ENCODE results near the gene B4GALT3.
"Not testable (repeated sequence)": the region's sequence is repeated elsewhere in the genome, so short reads cannot be mapped to it uniquely, and the experiment has no call there.

The B4GALT3 gene

GRCh38 chr1:161177112-161177935 is at the start of gene B4GALT3:
Gene B4GALT3, minus strand, starts transcription at chr1:161177507. Its CDS starts 1,447 bp downstream, at chr1:161176060.
- DNase-seq, result peak; percentile 90 to 93

- DNase-seq, result no peak
These were observed 49.5 kb upstream of the B4GALT3 start for GRCh38 chr1:161226759-161227158.

- no peak for DNase-seq
These were observed 49.0 kb upstream of the B4GALT3 start for GRCh38 chr1:161226320-161226711.

DNA sequence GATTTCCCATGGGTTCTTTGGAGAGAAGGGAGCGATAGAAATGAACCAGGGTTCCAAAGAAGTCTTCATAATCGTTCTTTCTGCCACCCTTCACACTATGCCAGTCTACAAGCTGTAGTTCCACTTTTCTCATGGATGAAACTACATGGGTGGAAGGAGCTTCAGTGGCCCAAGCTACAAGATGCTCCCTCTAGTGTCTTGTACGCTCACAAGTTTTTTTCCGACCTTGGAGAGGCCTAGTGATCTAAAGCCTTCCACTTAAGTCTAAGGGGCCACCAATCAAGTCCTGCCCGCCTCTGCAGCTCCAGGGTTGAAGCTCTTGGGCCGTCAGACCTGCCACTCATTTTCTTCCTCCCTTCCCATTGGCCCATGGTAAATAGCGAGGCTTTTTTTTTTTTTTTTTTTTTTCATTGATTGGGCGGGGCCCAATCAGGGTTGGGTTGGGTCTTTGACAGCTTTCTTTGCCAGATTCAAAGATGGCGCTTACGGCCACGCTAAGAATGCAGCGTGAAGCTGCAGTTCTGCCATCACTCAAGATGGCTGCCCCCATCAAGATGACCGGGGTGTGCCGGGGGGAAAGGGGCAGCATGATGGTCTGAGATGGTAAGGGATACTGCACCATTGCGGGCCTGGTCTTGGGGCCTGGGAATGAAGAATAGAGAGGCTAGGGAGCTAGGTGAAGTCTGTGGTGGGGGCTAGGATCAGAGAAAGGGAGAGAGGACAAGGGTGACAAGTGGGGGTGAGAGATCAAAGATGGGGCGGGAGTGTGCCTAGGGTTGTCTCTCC is 48.4 kb upstream of the B4GALT3 start, which contains the start of gene TOMM40L:
TSS of gene TOMM40L (plus strand) at position 527 of the 786 bp plus-strand sequence. CDS start 430 bp downstream, outside the sequence.
- DNase-seq, result peak; percentile 95 to 97

GRCh38 chr1:161225178-161225533 is 47.8 kb upstream of the B4GALT3 start:
- no peak for DNase-seq

DNA sequence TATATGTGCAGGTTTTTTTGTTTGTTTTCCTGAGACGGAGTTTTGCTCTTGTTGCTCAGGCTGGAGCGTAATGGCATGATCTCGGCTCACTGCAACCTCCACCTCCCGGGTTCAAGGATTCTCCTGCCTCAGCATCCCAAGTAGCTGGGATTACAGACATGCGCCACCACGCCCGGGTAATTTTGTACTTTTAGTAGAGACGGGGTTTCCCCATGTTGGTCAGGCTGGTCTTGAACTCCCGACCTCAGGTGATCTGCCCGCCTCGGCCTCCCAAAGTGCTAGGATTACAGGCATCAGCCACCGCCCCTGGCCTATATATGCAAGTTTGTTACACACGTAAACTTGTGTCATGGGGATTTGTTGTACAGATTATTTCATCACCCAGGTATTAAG is 47.4 kb upstream of the B4GALT3 start:
- not testable (repeated sequence) for DNase-seq

DNA sequence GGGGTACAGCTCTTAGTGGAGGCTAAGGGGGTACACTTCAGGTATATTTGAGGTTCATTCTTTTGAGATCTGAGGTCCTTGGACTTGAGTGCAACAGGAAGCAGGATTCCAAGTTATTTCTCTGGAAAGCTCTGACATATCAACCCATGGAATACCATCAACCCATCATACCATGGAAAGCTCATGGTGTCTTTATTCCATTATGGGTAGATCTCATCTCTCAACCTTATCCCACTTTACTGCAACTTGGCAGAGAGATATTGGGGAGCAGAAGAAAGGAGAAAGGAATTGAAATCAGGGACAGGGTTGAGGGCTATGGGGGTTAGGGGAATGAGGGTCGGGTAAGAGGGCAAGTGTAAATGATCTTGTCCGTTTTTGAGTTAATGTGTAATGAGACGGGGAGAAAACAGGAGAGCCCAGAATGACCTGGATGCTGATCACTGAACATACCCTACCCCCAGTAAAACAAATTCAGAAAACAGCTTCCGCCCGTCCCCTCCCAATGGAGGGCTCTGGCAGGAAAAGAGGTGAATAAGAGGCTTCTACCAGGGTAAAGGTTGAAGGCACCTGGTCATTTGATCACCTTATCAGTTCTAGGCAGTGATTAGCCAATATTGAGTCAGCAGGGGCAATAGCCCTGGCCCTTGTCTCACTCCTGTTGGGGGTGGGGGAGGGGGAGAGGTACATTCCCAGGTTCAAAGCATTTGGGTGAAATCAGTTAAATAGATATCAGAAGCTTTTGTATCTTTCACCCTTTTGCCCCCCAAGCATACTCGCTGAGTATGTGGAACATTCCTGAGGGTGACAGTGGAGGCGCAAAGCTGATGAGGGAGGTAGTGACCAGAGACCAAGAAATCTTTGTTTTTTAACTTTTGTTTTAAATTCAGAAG is 46.7 kb upstream of the B4GALT3 start:
- no peak for DNase-seq

DNA sequence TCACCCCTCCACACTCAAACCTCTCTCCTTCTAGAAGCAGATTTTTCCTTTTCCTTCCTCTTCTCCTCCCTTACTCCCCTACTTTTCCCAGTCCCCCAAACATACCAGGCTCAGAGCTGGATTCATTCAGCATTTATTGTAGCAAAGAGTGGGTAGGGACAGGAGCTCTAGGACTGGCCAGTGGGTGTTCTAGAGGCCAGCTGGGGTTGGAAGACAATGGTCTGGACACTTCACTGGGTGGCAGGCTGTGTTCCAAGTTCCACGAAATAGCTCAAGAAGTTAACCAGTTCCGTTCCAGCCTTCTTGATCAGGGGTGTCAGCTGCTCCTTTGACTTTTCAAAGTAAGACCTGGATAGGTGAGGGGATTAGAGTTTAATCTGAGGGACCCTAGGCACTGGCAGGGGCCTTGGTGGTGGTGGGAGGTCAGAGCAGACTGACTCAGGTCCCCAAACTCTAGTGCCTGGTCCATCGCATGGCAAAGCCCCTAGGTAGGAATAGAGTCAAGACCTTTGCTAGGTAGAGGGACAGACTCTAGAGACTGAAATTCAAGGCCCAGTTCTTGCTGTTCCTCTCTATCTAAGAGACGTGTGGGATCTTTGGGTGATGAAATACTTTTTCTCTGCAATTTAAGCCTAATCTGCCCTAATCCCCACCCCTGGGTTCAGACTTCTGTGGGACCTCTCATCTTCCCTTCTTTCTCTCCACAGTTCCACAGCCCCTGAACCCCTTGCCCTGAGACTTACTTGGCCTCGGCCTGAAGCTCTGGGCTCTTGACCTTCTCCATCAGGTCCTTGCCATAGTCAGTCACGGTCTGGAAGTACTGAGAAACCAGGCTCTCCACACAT is 45.1 kb upstream of the B4GALT3 start:
- DNase-seq, result no peak

GRCh38 chr1:161220002-161220401 is 42.7 kb upstream of the B4GALT3 start:
- no peak for DNase-seq

- no peak for DNase-seq
These were observed 42.0 kb upstream of the B4GALT3 start for GRCh38 chr1:161219078-161219892.

- no peak for DNase-seq
These were observed 41.2 kb upstream of the B4GALT3 start for GRCh38 chr1:161218301-161219077.

GRCh38 chr1:161217831-161218230 is 40.5 kb upstream of the B4GALT3 start:
- DNase-seq, result no peak

- DNase-seq, result peak; percentile 20 to 64
These were observed 39.8 kb upstream of the B4GALT3 start for GRCh38 chr1:161216945-161217712.

DNA sequence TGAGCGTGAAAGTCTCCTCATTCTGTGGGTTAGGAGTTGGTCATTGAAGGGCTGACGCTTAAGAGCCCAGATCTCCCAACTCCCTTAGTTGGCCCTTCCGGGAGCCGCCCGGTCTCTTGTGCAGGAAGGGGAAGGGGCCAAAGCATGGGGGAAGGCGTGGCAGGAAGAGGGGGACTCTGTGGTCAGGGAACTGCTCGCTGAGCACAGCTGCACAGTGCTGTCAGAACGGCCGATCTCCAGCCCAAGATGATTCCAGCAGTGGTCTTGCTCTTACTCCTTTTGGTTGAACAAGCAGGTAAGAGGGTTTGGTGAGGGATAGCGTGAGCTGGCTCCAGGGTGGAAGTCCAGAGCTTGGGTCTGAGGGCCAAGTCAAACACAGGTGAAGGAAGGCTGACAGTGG is 37.8 kb upstream of the B4GALT3 start, which contains the start of gene FCER1G:
TSS of gene FCER1G (plus strand) at position 220 of the 400 bp plus-strand sequence. CDS start at position 247, 27 bp downstream.
- DNase-seq, result peak in 1 of 2 donors; percentile 74

DNA sequence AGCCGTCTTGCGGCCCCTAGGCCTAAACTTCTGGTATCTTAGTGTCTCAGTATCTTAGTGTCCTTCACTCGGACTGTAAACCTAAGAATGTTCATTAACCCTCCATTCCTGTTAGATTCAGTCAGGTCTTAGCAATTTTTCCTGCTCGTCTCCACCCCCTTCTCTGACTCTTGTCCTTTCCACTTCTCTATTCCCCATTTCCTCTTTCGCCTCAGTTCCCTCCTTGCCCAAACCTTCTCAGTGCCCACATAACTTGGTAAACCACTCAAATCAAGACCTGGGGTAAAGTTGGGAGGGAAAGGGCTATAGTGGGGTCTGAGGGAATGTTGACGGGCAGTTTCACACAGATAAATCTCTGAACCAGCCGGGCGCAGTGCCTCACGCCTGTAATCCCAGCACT is 37.1 kb upstream of the B4GALT3 start:
- DNase-seq, result no peak

DNA sequence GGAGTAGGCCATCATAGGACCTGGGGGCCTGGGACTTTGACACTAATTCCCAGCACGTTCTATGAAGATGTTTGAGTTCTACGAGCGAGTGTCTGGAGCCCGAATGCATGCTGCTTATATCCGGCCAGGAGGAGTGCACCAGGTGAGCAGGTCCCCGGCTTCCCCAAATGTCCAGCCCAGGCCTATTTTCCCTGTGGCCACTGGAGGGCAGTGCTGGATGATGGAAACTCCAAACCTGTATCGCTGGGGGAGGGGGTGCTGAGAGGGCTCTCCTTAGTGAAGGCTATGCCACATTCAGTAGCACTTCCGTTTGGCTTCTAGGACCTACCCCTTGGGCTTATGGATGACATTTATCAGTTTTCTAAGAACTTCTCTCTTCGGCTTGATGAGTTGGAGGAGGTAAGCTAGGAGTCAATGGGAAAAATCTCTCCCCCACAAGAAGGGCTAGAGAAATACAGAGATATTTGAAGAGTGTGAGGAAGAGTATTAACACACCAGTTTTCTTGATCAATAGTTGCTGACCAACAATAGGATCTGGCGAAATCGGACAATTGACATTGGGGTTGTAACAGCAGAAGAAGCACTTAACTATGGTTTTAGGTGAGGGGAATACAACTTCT is 32.6 kb upstream of the B4GALT3 start:
- peak; percentile 79 to 80 for DNase-seq

DNA sequence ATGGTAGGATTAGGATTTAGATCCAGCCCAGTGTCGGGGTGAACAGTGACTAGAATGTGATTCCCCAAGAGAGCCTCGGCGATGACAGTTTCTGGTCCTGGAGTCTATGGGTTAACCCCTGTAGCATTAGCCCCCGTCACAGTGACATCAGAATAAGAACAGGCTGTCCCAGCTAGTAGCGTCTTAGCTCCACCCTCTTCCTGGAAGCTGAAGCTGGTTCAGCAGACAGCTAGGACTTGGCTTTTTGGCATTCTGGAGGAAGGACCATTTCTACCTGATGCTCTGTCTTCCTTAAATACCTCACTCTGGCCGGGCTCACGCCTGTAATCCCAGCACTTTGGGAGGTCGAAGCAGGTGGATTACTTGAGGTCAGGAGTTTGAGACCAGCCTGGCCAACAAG is 29.9 kb upstream of the B4GALT3 start:
- no peak for DNase-seq

GRCh38 chr1:161206411-161207140 is 29.3 kb upstream of the B4GALT3 start:
- DNase-seq, result no peak
